Stimulated activated CD8-positive, alpha-beta memory T cell treated with anti-CD3 and anti-CD28 coated beads, Interleukin-12 subunit alpha, Interleukin-12 subunit beta, amount 100 ng/mL, for 4 hours (primary cell): ENCODE results near the gene RAVER1.
A peak's percentile ranks its signal among the peaks of the same experiment; 100 is the strongest.

Source experiments
- DNase-seq: peaks from one replicate; pipeline ENCODE4 v3.0.0-alpha.2; 2020; ENCODE audit warnings: low read depth

RAVER1 gene

GRCh38 chr19:10270616-10271394, 62.5 kb downstream of the RAVER1 start, which contains the start of gene ICAM1:
Gene ICAM1, plus strand, starts transcription at chr19:10271120. Its CDS starts 40 bp downstream, at chr19:10271160.
- DNase-seq: peak; percentile 65

GRCh38 chr19:10270180-10270615, 63.1 kb downstream of the RAVER1 start:
- peak; percentile 64 for DNase-seq

GRCh38 chr19:10269333-10270179, 63.8 kb downstream of the RAVER1 start:
- DNase-seq: peak; percentile 74

GRCh38 chr19:10268071-10268470, 65.3 kb downstream of the RAVER1 start:
- no peak for DNase-seq

GRCh38 chr19:10266706-10267105, 66.6 kb downstream of the RAVER1 start:
- no peak for DNase-seq
